ENCODE results near the gene U2AF2. TPM values are rescaled to one million over a fixed set of nuclear protein-coding genes. Genes with fewer than 3 reads are reported as not detected.
A peak's percentile ranks its signal among the peaks of the same experiment; 100 is the strongest.

Gene U2AF2
- total RNA-seq, 1 experiment from 2014 or later: 183 TPM

DNA sequence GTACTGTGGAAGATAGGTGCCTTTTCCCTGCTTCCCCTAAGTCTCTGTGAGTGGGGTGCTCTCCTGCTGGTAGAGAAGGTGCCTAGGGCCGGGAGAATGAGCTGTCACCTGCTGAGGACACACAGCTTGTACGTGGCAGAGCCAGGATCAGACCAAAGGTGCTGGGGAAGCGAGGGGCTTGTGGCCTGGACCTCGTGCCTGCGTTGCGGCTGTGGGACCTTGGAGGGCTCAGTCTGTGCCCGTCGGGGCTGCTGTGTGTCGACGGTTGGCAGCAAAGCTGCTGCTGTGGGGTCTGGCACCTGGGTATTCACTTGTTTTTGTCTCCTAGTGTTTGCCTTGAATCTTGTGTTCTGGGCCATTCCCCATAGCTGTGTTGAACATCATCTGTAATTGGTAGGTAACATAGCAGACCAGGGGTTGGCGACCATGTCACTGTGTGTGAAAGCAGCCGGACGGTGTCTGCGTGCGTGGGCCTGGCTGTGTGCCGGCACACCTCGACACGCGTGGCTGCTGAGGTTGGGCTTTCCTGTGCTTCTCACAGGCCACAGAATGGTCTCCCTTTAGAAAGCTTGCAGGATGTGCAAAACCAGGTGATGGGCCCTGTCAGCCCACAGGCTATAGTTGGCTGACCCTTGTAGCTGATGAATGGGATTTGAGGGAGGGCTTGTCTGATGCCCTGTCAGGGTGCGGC, 9.2 kb downstream of the U2AF2 start:
- Histone ChIP-seq H3K9me3 (replicated peaks) (no peaks in the 10 kb centered on the region), H3K36me3 (peaks cover 89% of the 10 kb centered on the region), H3K4me3 (no peak overlapping the region)

DNA sequence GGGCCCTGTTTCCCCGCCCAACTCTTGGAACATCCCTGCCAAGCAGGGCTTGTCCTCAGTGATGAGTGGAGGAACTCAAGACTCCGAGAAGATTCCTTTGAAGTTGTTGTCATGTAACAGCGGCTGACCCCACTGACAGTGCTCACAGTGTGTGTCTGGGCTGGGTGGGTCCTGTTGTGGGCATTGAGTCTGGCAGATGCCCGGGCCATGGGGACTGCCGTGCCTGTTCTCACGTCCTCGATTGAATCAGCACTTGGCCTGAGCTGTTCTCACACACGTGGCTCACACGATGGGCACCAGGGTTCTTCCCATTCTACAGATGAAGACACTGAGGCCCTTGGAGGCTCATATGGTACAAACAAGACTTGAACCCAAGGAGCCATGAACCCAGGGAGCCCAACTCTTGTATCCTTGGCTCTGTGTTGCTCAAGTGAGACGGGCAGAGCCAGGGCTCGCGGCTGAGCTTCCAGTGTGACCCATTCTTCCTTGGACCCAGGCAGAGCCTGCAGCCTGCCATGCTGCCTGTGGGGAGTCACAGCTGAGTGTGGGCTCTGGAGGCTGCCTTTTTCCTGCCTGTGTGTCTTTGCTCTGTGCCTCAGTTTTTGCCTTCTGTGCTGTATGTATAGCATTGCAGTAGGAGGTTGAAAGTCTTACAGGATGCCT, 11.6 kb downstream of the U2AF2 start:
- no peak for DNase-seq (ENCODE audit: low read depth in 1 of 2, low spot score in 2 of 2)
- Histone ChIP-seq H3K4me1 (replicated peaks) (no peaks in the 10 kb centered on the region), H3K36me3 (peaks cover 86% of the 10 kb centered on the region), H3K9me3 (replicated peaks) (no peaks in the 10 kb centered on the region), H3K27me3 (replicated peaks) (no peaks in the 10 kb centered on the region), H3K27ac (no peak overlapping the region), H3K4me3 (no peak overlapping the region)

More for the DNA sequence above, 9.2 kb downstream of the U2AF2 start:
- no peak for DNase-seq (ENCODE audit: low read depth in 1 of 2, low spot score in 2 of 2)
- no peaks in the 10 kb centered on the region for H3K4me1 ChIP-seq (replicated peaks)
- no peaks in the 10 kb centered on the region for H3K27me3 ChIP-seq (replicated peaks)
- no peak overlapping the region for H3K27ac ChIP-seq

DNA sequence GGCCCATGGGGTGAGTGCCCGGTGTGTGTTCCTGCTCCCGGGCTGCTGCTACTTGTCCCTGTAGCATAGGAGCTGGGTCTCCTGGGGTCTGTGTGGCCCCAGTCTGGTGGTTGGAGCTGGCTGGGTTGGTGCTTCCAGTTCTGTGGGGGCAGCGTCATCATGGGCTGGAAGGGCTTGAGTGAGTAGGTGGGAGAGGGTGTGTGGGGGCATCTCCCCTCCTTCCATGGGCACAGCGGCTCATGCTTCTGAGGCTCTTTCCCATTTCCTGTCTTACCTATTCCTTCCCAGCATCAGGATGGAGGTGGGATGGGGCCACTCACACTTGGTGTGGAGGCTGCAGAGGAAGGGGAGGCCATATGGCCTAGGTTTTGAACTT, 12.2 kb downstream of the U2AF2 start:
- Histone ChIP-seq H3K27ac (no peak overlapping the region), H3K36me3 (peaks cover 86% of the 10 kb centered on the region), H3K27me3 (replicated peaks) (no peaks in the 10 kb centered on the region), H3K9me3 (replicated peaks) (no peaks in the 10 kb centered on the region), H3K4me1 (replicated peaks) (no peaks in the 10 kb centered on the region), H3K4me3 (no peak overlapping the region)
- no peak for DNase-seq (ENCODE audit: low read depth in 1 of 2, low spot score in 2 of 2)

DNA sequence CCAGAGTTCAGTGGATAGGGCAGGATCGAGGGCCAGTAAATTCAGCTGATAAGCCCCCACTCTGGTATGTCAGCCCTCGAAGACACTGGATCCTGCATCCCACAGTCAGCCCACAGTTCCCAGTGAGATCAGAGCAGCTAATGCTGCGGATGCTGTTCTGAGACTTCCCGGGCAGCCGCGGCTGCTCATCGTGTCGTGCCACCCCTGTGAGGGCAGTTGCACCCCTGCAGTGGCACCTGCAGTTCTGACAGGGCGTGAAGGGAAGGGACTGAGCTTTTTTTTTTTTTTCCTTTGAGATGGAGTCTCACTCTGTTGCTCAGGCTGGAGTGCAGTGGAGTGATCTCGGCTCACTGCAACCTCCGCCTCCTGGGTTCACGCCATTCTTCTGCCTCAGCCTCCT, 12.7 kb downstream of the U2AF2 start:
- no peaks in the 10 kb centered on the region for H3K9me3 ChIP-seq (replicated peaks)
- H3K36me3 ChIP-seq: peaks cover 88% of the 10 kb centered on the region
- no peaks in the 10 kb centered on the region for H3K27me3 ChIP-seq (replicated peaks)
- no peak overlapping the region for H3K4me3 ChIP-seq
- no peak for DNase-seq (ENCODE audit: low read depth in 1 of 2, low spot score in 2 of 2)
- H3K4me1 ChIP-seq (replicated peaks): 0 out of 2 replicates have a peak, but pooled peaks cover 4% of the 10 kb centered on the region
- no peak overlapping the region for H3K27ac ChIP-seq

DNA sequence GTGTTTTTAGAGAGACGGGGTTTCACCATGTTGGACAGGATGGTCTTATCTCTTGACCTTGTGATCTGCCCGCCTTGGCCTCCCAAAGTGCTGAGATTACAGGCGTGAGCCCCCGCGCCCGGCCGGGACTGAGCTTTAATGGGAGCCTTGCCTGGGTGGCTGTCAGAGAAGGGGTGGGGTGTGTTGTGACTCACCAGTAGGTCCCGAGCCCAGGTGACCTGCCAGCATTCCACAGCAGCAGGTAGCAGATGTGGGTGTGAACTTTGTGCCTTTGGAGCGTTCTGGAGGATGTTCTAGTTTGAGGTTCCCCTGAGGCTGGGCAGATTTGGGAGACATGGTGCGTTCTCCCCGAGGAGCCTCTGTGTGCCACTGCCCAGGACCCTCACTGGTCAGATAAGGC, 13.1 kb downstream of the U2AF2 start:
- peaks cover 87% of the 10 kb centered on the region for H3K36me3 ChIP-seq

DNA sequence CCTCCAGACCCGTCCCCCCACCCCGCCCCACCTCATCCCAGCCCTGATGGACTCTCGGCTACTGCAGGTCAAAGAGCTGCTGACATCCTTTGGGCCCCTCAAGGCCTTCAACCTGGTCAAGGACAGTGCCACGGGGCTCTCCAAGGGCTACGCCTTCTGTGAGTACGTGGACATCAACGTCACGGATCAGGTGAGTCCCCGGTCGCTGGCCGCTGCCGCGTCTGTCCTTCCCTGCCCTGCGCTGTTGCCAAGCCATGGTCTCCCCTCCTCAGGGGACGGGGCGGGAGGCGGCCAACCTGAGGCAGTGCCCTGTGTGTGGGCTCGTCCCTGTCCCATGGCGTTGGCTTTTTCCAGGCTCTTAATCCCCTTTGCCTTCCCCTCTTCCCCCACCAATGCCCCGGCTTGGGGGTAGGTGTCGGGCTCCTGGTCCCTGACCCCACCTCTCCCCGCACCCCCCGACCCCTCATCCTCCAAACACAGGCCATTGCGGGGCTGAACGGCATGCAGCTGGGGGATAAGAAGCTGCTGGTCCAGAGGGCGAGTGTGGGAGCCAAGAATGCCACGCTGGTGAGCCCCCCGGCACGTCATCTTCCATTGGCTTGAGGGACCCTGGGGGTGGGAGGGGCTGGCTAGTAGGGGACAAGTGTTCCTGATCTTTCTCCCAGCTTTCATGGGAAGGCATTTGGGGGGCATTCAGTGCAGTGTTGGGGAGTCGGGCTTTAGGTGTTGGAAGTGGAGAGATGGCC, 13.9 kb downstream of the U2AF2 start:
- Histone ChIP-seq H3K4me3 (no peak overlapping the region), H3K4me1 (replicated peaks) (0 out of 2 replicates have a peak, but pooled peaks cover 4% of the 10 kb centered on the region), H3K9me3 (replicated peaks) (no peaks in the 10 kb centered on the region), H3K27me3 (replicated peaks) (no peaks in the 10 kb centered on the region), H3K36me3 (peaks cover 84% of the 10 kb centered on the region), H3K27ac (no peak overlapping the region)
- DNase-seq (ENCODE audit: low read depth in 1 of 2, low spot score in 2 of 2): no peak

More for the DNA sequence above, 13.1 kb downstream of the U2AF2 start:
- Histone ChIP-seq H3K4me3 (no peak overlapping the region), H3K27ac (no peak overlapping the region), H3K4me1 (replicated peaks) (0 out of 2 replicates have a peak, but pooled peaks cover 4% of the 10 kb centered on the region), H3K27me3 (replicated peaks) (no peaks in the 10 kb centered on the region), H3K9me3 (replicated peaks) (no peaks in the 10 kb centered on the region)
- DNase-seq (ENCODE audit: low read depth in 1 of 2, low spot score in 2 of 2): no peak

DNA sequence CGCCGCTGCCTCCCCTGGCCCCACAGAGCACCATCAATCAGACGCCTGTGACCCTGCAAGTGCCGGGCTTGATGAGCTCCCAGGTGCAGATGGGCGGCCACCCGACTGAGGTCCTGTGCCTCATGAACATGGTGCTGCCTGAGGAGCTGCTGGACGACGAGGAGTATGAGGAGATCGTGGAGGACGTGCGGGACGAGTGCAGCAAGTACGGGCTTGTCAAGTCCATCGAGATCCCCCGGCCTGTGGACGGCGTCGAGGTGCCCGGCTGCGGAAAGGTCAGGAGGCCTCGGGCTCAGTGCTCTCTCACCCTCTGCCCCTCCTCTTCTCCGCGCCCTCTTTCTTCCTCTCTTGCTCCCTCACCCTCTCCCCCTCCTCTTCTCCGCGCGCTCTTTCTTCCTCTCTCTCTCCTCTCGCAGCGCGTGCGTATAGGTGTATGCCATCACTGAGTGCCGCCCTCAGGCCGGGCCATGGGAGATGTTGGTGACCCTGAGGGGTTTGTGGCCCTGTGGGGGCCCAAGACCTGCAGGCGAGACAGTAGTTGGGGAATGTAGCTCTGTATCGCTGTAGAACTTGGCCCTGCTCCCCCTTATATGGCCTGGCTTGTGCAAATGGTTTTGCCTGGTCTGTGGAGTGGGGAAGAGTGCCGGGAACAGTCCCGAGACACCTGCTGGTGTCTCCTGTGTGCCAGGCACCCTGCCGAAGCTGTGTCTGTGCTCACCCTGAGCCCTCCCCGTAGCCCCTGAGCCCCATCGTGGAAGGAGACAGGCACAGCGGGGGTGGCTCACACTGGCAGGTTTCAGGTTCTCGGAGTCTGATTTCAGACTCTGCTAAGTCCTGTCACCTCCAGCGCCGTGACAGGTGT, 14.8 kb downstream of the U2AF2 start:
- Histone ChIP-seq H3K27me3 (replicated peaks) (no peaks in the 10 kb centered on the region), H3K36me3 (peaks cover 80% of the 10 kb centered on the region), H3K27ac (no peak overlapping the region), H3K4me3 (no peak overlapping the region), H3K9me3 (replicated peaks) (no peaks in the 10 kb centered on the region), H3K4me1 (replicated peaks) (peaks cover 8% of the 10 kb centered on the region)
- DNase-seq (ENCODE audit: low read depth in 1 of 2, low spot score in 2 of 2): no peak

DNA sequence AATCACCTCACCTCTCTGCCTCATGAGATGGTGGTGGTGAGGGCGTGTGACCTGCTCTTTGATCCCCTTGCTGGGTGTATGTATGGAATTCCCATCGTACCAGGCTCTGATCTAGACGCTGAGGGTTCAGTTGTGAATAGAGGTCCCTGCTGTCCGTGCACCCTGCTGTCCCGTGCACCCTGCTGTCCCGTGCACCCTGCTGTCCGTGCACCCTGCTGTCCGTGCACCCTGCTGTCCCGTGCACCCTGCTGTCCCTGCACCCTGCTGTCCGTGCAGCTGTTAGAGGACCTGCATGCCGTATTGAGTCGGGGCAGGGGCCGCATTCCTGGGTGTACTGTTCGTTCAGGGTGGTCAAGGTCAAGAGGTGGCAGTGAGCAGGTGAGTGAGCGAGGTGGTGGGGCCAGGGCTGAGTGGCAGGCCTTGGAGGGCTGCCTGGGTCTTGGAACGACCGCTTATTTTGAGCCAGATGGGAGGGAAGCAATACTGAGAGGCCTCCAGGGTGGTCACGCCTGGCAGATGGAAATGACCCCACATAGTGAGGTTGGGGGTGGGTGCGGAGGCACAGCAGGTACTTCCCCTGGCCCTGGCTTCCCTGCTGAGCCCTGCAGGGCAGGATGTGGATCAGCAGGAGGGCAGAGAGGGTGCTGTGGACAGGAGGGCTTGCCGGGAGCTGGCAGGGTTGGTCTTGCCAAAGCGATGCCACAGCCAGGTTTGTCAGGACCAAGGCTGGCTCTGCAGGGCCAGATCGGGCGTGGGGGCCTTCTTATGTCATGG, 15.6 kb downstream of the U2AF2 start:
- Histone ChIP-seq H3K4me1 (replicated peaks) (peaks cover 10% of the 10 kb centered on the region), H3K9me3 (replicated peaks) (no peaks in the 10 kb centered on the region; the same call in 1 of the 2 replicates), H3K4me3 (no peak overlapping the region), H3K36me3 (peaks cover 84% of the 10 kb centered on the region), H3K27ac (no peak overlapping the region), H3K27me3 (replicated peaks) (no peaks in the 10 kb centered on the region)
- peak; percentile 25 to 81 for DNase-seq (ENCODE audit: low read depth in 1 of 2, low spot score in 2 of 2)

DNA sequence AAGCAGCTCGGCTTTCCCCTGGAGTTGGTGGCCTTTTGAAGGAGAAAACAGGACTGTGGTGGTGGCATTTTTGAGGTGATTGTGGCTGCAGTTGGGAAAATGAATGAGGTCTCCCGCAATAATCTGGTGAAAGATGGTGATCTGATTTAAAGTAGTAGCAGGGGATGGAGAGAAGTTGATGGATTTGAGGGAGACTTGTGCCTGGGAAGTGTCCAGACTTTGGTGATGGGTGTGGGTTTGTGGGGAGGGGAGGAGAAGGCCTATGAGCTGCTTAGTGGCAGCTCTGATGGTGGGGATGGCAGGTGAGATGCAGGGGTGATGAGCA, 16.2 kb downstream of the U2AF2 start:
- Histone ChIP-seq H3K9me3 (replicated peaks) (no peaks in the 10 kb centered on the region; the same call in 1 of the 2 replicates), H3K4me3 (no peak overlapping the region), H3K27ac (no peak overlapping the region), H3K4me1 (replicated peaks) (peaks cover 12% of the 10 kb centered on the region), H3K36me3 (peaks cover 79% of the 10 kb centered on the region), H3K27me3 (replicated peaks) (no peaks in the 10 kb centered on the region)
- no peak for DNase-seq (ENCODE audit: low read depth in 1 of 2, low spot score in 2 of 2)

DNA sequence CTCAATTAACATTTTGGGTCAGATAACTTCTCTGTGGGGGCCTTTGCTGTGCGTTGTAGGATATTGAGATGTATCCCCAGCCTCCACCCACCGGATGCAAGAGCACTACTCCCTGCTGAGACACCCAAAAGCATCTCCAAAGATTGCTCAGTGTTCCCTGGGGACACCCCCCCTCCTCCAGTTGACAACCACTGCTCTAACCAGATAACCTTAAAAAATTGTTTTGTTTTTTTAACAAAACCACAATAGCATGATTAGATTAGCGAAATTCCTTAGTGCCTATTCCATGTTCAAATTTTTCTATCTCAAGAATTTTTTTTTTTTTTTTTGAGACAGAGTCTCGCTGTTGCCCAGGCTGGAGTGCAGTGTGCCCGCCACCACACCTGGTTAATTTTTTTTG, 17.6 kb downstream of the U2AF2 start:
- Histone ChIP-seq H3K36me3 (peaks cover 76% of the 10 kb centered on the region), H3K9me3 (replicated peaks) (no peaks in the 10 kb centered on the region; the same call in 1 of the 2 replicates), H3K27me3 (replicated peaks) (no peaks in the 10 kb centered on the region), H3K4me3 (no peak overlapping the region), H3K27ac (no peak overlapping the region), H3K4me1 (replicated peaks) (peaks cover 21% of the 10 kb centered on the region)
- DNase-seq (ENCODE audit: low read depth in 1 of 2, low spot score in 2 of 2): no peak

DNA sequence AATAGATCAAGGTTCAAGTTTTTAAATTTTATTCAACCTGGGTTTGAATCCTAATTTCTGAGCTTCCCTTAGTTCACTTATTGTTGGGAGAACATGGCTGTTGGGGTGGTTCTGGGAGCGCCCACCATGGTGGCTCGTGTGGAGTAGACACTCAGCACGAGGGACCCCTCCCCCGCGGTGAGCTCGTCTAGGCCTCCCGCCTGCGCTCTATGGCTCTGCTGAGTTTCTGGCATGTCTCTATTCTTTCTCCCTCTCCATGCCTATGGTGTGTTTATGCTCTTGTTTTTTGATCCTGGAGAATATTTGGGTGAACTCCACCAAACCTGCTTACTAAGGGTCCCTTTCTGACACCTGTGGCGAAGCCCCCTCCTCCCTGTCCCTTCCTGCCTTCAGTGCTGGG, 18.6 kb downstream of the U2AF2 start:
- Histone ChIP-seq H3K4me1 (replicated peaks) (peaks cover 21% of the 10 kb centered on the region), H3K27me3 (replicated peaks) (no peaks in the 10 kb centered on the region), H3K9me3 (replicated peaks) (no peaks in the 10 kb centered on the region; the same call in 1 of the 2 replicates), H3K36me3 (peaks cover 77% of the 10 kb centered on the region), H3K27ac (no peak overlapping the region), H3K4me3 (no peak overlapping the region)
- DNase-seq (ENCODE audit: low read depth in 1 of 2, low spot score in 2 of 2): no peak

DNA sequence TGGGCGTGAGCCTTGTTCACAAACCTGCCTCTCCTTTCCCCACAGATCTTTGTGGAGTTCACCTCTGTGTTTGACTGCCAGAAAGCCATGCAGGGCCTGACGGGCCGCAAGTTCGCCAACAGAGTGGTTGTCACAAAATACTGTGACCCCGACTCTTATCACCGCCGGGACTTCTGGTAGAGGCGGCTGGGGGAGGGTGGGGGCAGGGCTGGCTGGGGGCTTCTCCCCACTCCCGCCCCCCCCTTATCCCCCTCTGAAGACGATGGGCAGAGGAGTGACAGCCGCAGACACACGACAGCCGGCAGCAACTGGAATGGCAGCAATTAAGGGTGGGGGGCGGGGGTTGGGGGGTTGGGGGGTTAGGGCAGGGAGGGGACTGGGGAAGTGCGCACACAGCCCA, 19.1 kb downstream of the U2AF2 start:
- DNase-seq (ENCODE audit: low read depth in 1 of 2, low spot score in 2 of 2): no peak
- Histone ChIP-seq H3K27ac (no peak overlapping the region), H3K9me3 (replicated peaks) (no peaks in the 10 kb centered on the region; the same call in 1 of the 2 replicates), H3K36me3 (peaks cover 77% of the 10 kb centered on the region), H3K27me3 (replicated peaks) (no peaks in the 10 kb centered on the region), H3K4me3 (no peak overlapping the region), H3K4me1 (replicated peaks) (peaks cover 21% of the 10 kb centered on the region)

DNA sequence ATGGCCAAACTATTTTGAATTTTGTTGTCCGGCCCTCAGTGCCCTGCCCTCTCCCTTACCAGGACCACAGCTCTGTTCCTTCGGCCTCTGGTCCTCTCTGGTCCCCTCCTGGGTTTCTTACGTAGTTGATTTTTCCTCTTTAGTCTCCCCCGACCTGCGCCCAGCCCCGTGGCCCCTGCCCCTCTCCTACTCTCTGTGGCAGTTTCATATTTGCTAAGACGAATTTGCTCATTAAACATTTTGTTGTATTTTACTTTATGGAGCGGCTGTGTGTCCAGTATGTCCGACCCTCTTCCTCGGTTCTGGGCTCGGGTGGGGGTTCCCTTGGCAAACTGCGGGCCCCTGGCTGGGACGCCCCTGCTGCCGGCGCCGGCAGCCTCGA, 19.6 kb downstream of the U2AF2 start:
- Histone ChIP-seq H3K27me3 (replicated peaks) (no peaks in the 10 kb centered on the region), H3K4me3 (peak overlapping the region; percentile 98), H3K27ac (peak overlapping the region; percentile 10; the same call in 1 of the 2 replicates), H3K9me3 (replicated peaks) (no peaks in the 10 kb centered on the region; the same call in 1 of the 2 replicates), H3K36me3 (peaks cover 77% of the 10 kb centered on the region), H3K4me1 (replicated peaks) (peaks cover 21% of the 10 kb centered on the region)
- DNase-seq (ENCODE audit: low read depth in 1 of 2, low spot score in 2 of 2): no peak
